ENCODE measurements around the gene TEX26. TPM values are rescaled to one million over a fixed set of nuclear protein-coding genes. Genes with fewer than 3 reads are reported as not detected.
A peak's percentile ranks its signal among the peaks of the same experiment; 100 is the strongest.

The TEX26 gene
- total and polyA plus RNA-seq, 10 of the 15 experiments (the other 5 are each of a cell fraction or from before 2014, with no cell fraction given) = not detected

GRCh38 chr13:30978981-30979956, 46.8 kb downstream of the TEX26 start:
- WGBS (ENCODE audit: insufficient coverage, insufficient replicate concordance, low lambda C conversion rate, missing lambda C conversion rate) = 34% methylated on average over 15 of the region's 15 CpGs
- FAIRE-seq (no peak), DNase-seq (ENCODE audit: low read depth, low spot score) (no peak), ATAC-seq (peak; percentile 60)
- Histone ChIP-seq H4K20me1 (ENCODE audit: control insufficient read depth, insufficient read depth) (no peaks in the 10 kb centered on the region), H3K79me2 (ENCODE audit: control insufficient read depth, insufficient read depth, low read length) (no peaks in the 10 kb centered on the region), H3K4me1 (ENCODE audit: control insufficient read depth, insufficient read depth, low read length) (0 out of 2 replicates have a peak, but pooled peaks cover 1% of the 10 kb centered on the region), H3K9me3 (replicated peaks; ENCODE audit: control insufficient read depth, insufficient read depth, low read length) (no peaks in the 10 kb centered on the region), H3K4me2 (ENCODE audit: control insufficient read depth, insufficient read depth) (no peak overlapping the region), H3K9ac (ENCODE audit: control insufficient read depth, insufficient read depth, low read length) (no peak overlapping the region), H2AFZ (ENCODE audit: control insufficient read depth, low read depth, low read length) (no peak overlapping the region), H3K4me3 (no peak overlapping the region), H3K36me3 (ENCODE audit: control insufficient read depth in 2 of 2, insufficient read depth in 2 of 2, low read length in 1 of 2) (no peaks in the 10 kb centered on the region), H3K27me3 (replicated peaks in 1 of 2; ENCODE audit: control insufficient read depth in 2 of 2, insufficient read depth in 2 of 2, low read length in 1 of 2) (no peaks in the 10 kb centered on the region), H3K27ac (ENCODE audit: control insufficient read depth, insufficient read depth) (no peak overlapping the region)
- BruUV-seq (replicated peaks) = no TSS peak
- CTCF ChIA-PET = interaction anchor here (0.7 to 3.4 kb wide), 21 partner anchors 9 to 1682 kb away, joined by 3 to 75 read pairs (median 4); no protein-coding TSS in a partner anchor
- in situ Hi-C loops (cut with MboI) (no loop called here), intact Hi-C loops (cut with micrococcal nuclease; ENCODE audit: unreplicated experiment) (loop anchor here (1.0 kb wide), 1 partner anchor 65 kb away; no protein-coding TSS in a partner anchor)
- TF ChIP-seq KLF5 (IDR thresholded peaks at IDR 0.05; ENCODE audit: partially characterized antibody) (no peak), MTA3 (IDR thresholded peaks at IDR 0.05; ENCODE audit: borderline replicate concordance, low read length) (no peak), SMC3 (IDR thresholded peaks at IDR 0.05; ENCODE audit: borderline replicate concordance, low read length) (peak; percentile 57; the same call in 1 of the 2 replicates), CTCF (IDR thresholded peaks at IDR 0.05 in 2 of 3, conservative IDR thresholded peaks at IDR 0.05 in 1 of 3; ENCODE audit: control insufficient read depth in 2 of 3, extremely low read depth in 1 of 3, insufficient read depth in 1 of 3, low read depth in 3 of 3, low read length in 3 of 3) (peak; percentile 53 to 88 (median 80)), ZBTB4 (CRISPR knock-in tag; IDR thresholded peaks at IDR 0.05) (no peak), YY1 (IDR thresholded peaks at IDR 0.05; ENCODE audit: low read depth, low read length) (0 out of 2 replicates have a peak, but pooled peaks have one; percentile 13), RAD21 (IDR thresholded peaks at IDR 0.05; ENCODE audit: insufficient read depth, low read depth, low read length) (peak; percentile 66), BHLHE40 (IDR thresholded peaks at IDR 0.05; ENCODE audit: borderline replicate concordance in 1 of 2, low read depth in 2 of 2, low read length in 1 of 2) (no peak)
- SMC1A ChIA-PET (ENCODE audit: uncharacterized antibody, unreplicated experiment) = interaction anchor here (0.7 to 2.4 kb wide), 4 partner anchors 9 to 66 kb away, joined by 3 to 25 read pairs (median 4); no protein-coding TSS in a partner anchor
- POLR2A ChIA-PET = no interaction called here
- RAD21 ChIA-PET (ENCODE audit: unreplicated experiment) = interaction anchor here (0.6 to 2.4 kb wide), 5 partner anchors 46 to 123 kb away, joined by 3 to 33 read pairs (median 3); no protein-coding TSS in a partner anchor

Data from GM12878 (cell line).